ENCODE results near the gene GSPT2.
"Not testable (repeated sequence)": the region's sequence is repeated elsewhere in the genome, so short reads cannot be mapped to it uniquely, and the experiment has no call there.

Gene GSPT2

GRCh38 chrX:51743179-51743957 lies at the start of gene GSPT2:
TSS of gene GSPT2 (plus strand) at chrX:51743442. CDS start at chrX:51743627, 185 bp downstream.
- Histone ChIP-seq H3K4me1 (ENCODE audit: insufficient read depth, low read length) (peaks cover 5% of the 10 kb centered on the region; the same call in 1 of the 2 replicates), H3K9ac (ENCODE audit: low read depth, low read length) (peak within 1 kb of the TSS; percentile 79), H3K36me3 (ENCODE audit: insufficient read depth, low read length) (no peaks in the 10 kb centered on the region; the same call in 1 of the 2 replicates), H3K9me3 (ENCODE audit: control insufficient read depth, insufficient read depth, low read length) (no peaks in the 10 kb centered on the region)

GRCh38 chrX:51694254-51694653 lies 49.0 kb upstream of the GSPT2 start:
- no peaks in the 10 kb centered on the region for H3K4me1 ChIP-seq (ENCODE audit: insufficient read depth, low read length)

GRCh38 chrX:51697397-51697796 lies 45.8 kb upstream of the GSPT2 start:
- H3K4me1 ChIP-seq (ENCODE audit: insufficient read depth, low read length): no peaks in the 10 kb centered on the region
- H3K36me3 ChIP-seq (ENCODE audit: insufficient read depth, low read length): no peaks in the 10 kb centered on the region
- no peak overlapping the region for H3K9ac ChIP-seq (ENCODE audit: low read depth, low read length)
- H3K9me3 ChIP-seq (ENCODE audit: control insufficient read depth, insufficient read depth, low read length): no peaks in the 10 kb centered on the region

More at GRCh38 chrX:51694254-51694653, 49.0 kb upstream of the GSPT2 start:
- H3K9ac ChIP-seq (ENCODE audit: low read depth, low read length): no peak overlapping the region
- no peaks in the 10 kb centered on the region for H3K9me3 ChIP-seq (ENCODE audit: control insufficient read depth, insufficient read depth, low read length)
- H3K36me3 ChIP-seq (ENCODE audit: insufficient read depth, low read length): no peaks in the 10 kb centered on the region

- not testable (repeated sequence) for H3K4me1 ChIP-seq (ENCODE audit: insufficient read depth, low read length); H3K9ac ChIP-seq (ENCODE audit: low read depth, low read length); H3K36me3 ChIP-seq (ENCODE audit: insufficient read depth, low read length); H3K9me3 ChIP-seq (ENCODE audit: control insufficient read depth, insufficient read depth, low read length)
Measured at GRCh38 chrX:51710277-51711164, 32.7 kb upstream of the GSPT2 start, which contains the start of gene CENPVL1. TSS of gene CENPVL1 (plus strand) at chrX:51710512. CDS start at chrX:51710512, 0 bp downstream.

- not testable (repeated sequence) for H3K9ac ChIP-seq (ENCODE audit: low read depth, low read length); H3K4me1 ChIP-seq (ENCODE audit: insufficient read depth, low read length); H3K36me3 ChIP-seq (ENCODE audit: insufficient read depth, low read length); H3K9me3 ChIP-seq (ENCODE audit: control insufficient read depth, insufficient read depth, low read length)
Measured at GRCh38 chrX:51712943-51713647, 30.1 kb upstream of the GSPT2 start.

- H3K36me3 ChIP-seq (ENCODE audit: insufficient read depth, low read length): no peaks in the 10 kb centered on the region
- no peak overlapping the region for H3K9ac ChIP-seq (ENCODE audit: low read depth, low read length)
- no peaks in the 10 kb centered on the region for H3K9me3 ChIP-seq (ENCODE audit: control insufficient read depth, insufficient read depth, low read length)
- peaks cover 20% of the 10 kb centered on the region for H3K4me1 ChIP-seq (ENCODE audit: insufficient read depth, low read length)
Measured at GRCh38 chrX:51728202-51728601, 15.0 kb upstream of the GSPT2 start.

- Histone ChIP-seq H3K4me1 (ENCODE audit: insufficient read depth, low read length) (peaks cover 1% of the 10 kb centered on the region), H3K9ac (ENCODE audit: low read depth, low read length) (no peak overlapping the region), H3K9me3 (ENCODE audit: control insufficient read depth, insufficient read depth, low read length) (no peaks in the 10 kb centered on the region)
Measured at GRCh38 chrX:51737091-51737490, 6.2 kb upstream of the GSPT2 start.

GRCh38 chrX:51742586-51742985 lies 656 bp upstream of the GSPT2 start:
- Histone ChIP-seq H3K9me3 (ENCODE audit: control insufficient read depth, insufficient read depth, low read length) (no peaks in the 10 kb centered on the region), H3K9ac (ENCODE audit: low read depth, low read length) (peak overlapping the region; percentile 79), H3K4me1 (ENCODE audit: insufficient read depth, low read length) (peaks cover 5% of the 10 kb centered on the region; the same call in 1 of the 2 replicates), H3K36me3 (ENCODE audit: insufficient read depth, low read length) (no peaks in the 10 kb centered on the region; the same call in 1 of the 2 replicates)

More at GRCh38 chrX:51737091-51737490, 6.2 kb upstream of the GSPT2 start:
- no peaks in the 10 kb centered on the region for H3K36me3 ChIP-seq (ENCODE audit: insufficient read depth, low read length)

- Histone ChIP-seq H3K9ac (ENCODE audit: low read depth, low read length) (no peak overlapping the region), H3K36me3 (ENCODE audit: insufficient read depth, low read length) (no peaks in the 10 kb centered on the region; the same call in 1 of the 2 replicates), H3K9me3 (ENCODE audit: control insufficient read depth, insufficient read depth, low read length) (no peaks in the 10 kb centered on the region), H3K4me1 (ENCODE audit: insufficient read depth, low read length) (no peaks in the 10 kb centered on the region)
Measured at GRCh38 chrX:51747671-51748070, 4.4 kb downstream of the GSPT2 start.

- H3K9ac ChIP-seq (ENCODE audit: low read depth, low read length): no peak overlapping the region
- H3K36me3 ChIP-seq (ENCODE audit: insufficient read depth, low read length): no peaks in the 10 kb centered on the region
- no peaks in the 10 kb centered on the region for H3K9me3 ChIP-seq (ENCODE audit: control insufficient read depth, insufficient read depth, low read length)
- no peaks in the 10 kb centered on the region for H3K4me1 ChIP-seq (ENCODE audit: insufficient read depth, low read length)
Measured at GRCh38 chrX:51759055-51759839, 16.0 kb downstream of the GSPT2 start.

- no peaks in the 10 kb centered on the region for H3K36me3 ChIP-seq (ENCODE audit: insufficient read depth, low read length)
- H3K9ac ChIP-seq (ENCODE audit: low read depth, low read length): no peak overlapping the region
- H3K4me1 ChIP-seq (ENCODE audit: insufficient read depth, low read length): no peaks in the 10 kb centered on the region
- H3K9me3 ChIP-seq (ENCODE audit: control insufficient read depth, insufficient read depth, low read length): no peaks in the 10 kb centered on the region
Measured at GRCh38 chrX:51760657-51761056, 17.4 kb downstream of the GSPT2 start.

GRCh38 chrX:51766546-51766945 lies 23.3 kb downstream of the GSPT2 start:
- Histone ChIP-seq H3K9me3 (ENCODE audit: control insufficient read depth, insufficient read depth, low read length) (no peaks in the 10 kb centered on the region), H3K4me1 (ENCODE audit: insufficient read depth, low read length) (no peaks in the 10 kb centered on the region), H3K9ac (ENCODE audit: low read depth, low read length) (no peak overlapping the region), H3K36me3 (ENCODE audit: insufficient read depth, low read length) (no peaks in the 10 kb centered on the region)

GRCh38 chrX:51776851-51777250 lies 33.6 kb downstream of the GSPT2 start:
- H3K9me3 ChIP-seq (ENCODE audit: control insufficient read depth, insufficient read depth, low read length): no peaks in the 10 kb centered on the region
- no peak overlapping the region for H3K9ac ChIP-seq (ENCODE audit: low read depth, low read length)
- H3K4me1 ChIP-seq (ENCODE audit: insufficient read depth, low read length): peaks cover 31% of the 10 kb centered on the region
- no peaks in the 10 kb centered on the region for H3K36me3 ChIP-seq (ENCODE audit: insufficient read depth, low read length)
